Activated T-cell treated with anti-CD3 and anti-CD28 coated beads, Interleukin-2, amount 50 U/mL, for 72 hours (primary cell): Measurements from ENCODE around the gene DNAJB11. TPM values are rescaled to one million over a fixed set of nuclear protein-coding genes. Genes with fewer than 3 reads are reported as not detected.

Experiments used
- ATAC-seq, 2 donors: fragments of 150-1000 bp; cut with Tn5 transposase; replicated peaks in 1 of 2; 2 replicates each; pipeline ENCODE4 v1.10.0; 2021; ENCODE audit warnings: moderate library complexity in 2 of 2, mild to moderate bottlenecking in 1 of 2
- DNase-seq, 2 donors: peaks; one replicate each; pipeline ENCODE4 v3.0.0; 2021 to 2022; ENCODE audit warnings: mixed read lengths in 1 of 2
- H3K27ac Mint-ChIP-seq: one replicate; pipeline ENCODE4 v1.8.0; 2022; ENCODE audit warnings: mild to moderate bottlenecking, moderate library complexity, mixed read lengths
- H3K27me3 Mint-ChIP-seq: one replicate; pipeline ENCODE4 v1.8.0; 2022; ENCODE audit warnings: low read depth, mixed read lengths
- H3K36me3 Mint-ChIP-seq, 2 donors: one replicate each; pipeline ENCODE4 v1.8.0; 2022; ENCODE audit warnings: mixed read lengths in 2 of 2, mild to moderate bottlenecking in 1 of 2; ENCODE audit not compliant: insufficient read depth in 2 of 2
- H3K4me1 Mint-ChIP-seq: one replicate; pipeline ENCODE4 v1.8.0; 2022; ENCODE audit warnings: low read depth, mixed read lengths
- H3K4me3 Mint-ChIP-seq, 2 donors: one replicate each; pipeline ENCODE4 v1.8.0; 2022; ENCODE audit warnings: mild to moderate bottlenecking in 2 of 2, mixed read lengths in 2 of 2, moderate library complexity in 2 of 2
- H3K9me3 Mint-ChIP-seq, 2 donors: one replicate each; pipeline ENCODE4 v1.8.0; 2022; ENCODE audit warnings: mixed read lengths in 2 of 2
- total RNA-seq, 2 donors: library from RNA; stranded (reverse); gene quantifications; one replicate each; pipeline ENCODE4 v1.2.3, GENCODE V29; 2022

DNAJB11 gene
- total RNA-seq, 2 donors from 2014 or later, result 29.7 to 34.2 TPM

DNA sequence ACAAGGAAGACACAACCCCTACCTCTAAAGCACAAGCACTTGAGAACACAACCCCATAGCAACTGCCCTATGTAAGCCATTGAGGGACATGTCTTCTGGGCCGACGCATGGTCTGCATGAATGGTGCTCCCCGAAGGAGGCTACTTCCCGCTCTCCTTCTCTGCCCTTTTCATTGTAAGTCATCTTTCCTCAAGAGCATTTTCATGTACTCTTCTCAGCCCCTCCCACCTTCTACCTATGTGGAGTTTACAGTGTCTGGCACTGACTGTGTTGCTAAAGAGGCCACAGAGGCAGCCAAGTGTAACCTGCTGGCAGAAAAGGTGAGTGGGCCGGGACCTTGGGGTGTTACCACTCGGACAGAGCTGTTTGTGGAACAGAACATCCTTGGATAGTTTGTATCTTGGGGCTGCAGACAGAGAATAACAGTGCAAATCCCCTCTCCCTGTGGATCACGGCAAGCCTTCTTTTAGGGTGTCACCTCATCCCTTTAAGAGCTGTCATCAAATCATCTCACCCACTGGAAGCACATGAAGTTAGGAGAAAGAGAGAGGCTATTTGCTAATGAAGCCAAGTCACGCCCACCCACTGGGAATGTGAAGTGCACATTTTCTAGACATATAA is 47.9 kb downstream of the DNAJB11 start:
- Mint-ChIP-seq H3K4me3 (no peak overlapping the region), H3K27ac (no peak overlapping the region), H3K4me1 (peaks cover 28% of the 10 kb centered on the region), H3K27me3 (peaks cover 45% of the 10 kb centered on the region), H3K9me3 (no peaks in the 10 kb centered on the region), H3K36me3 (no peaks in the 10 kb centered on the region)
- ATAC-seq (no peak), DNase-seq (no peak)

DNA sequence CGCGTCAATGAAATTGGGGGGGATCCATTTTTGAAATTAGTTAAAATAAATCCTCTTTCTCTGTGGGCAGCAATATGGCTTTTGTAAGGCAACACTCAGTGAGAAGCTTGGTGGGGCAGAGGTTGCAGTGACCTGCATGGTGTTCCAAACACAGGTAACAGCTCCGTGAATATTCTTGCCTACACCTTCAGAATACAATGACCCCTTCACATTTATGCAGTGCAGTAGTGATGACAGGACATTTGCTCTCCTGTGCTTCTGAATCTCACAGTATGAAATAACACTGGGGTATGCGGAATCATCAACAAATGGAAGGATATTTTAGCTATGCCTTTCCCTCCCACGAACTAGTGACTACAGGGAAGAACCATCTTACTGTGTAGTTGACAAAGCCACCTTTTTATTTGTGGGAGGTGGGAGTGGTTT is 49.3 kb downstream of the DNAJB11 start:
- H3K4me1 Mint-ChIP-seq, result peaks cover 20% of the 10 kb centered on the region
- ATAC-seq (no peak), DNase-seq (no peak)
- H3K9me3 Mint-ChIP-seq, result no peaks in the 10 kb centered on the region
- H3K36me3 Mint-ChIP-seq, result no peaks in the 10 kb centered on the region
- no peak overlapping the region for H3K4me3 Mint-ChIP-seq
- peaks cover 41% of the 10 kb centered on the region for H3K27me3 Mint-ChIP-seq
- H3K27ac Mint-ChIP-seq, result no peak overlapping the region

DNA sequence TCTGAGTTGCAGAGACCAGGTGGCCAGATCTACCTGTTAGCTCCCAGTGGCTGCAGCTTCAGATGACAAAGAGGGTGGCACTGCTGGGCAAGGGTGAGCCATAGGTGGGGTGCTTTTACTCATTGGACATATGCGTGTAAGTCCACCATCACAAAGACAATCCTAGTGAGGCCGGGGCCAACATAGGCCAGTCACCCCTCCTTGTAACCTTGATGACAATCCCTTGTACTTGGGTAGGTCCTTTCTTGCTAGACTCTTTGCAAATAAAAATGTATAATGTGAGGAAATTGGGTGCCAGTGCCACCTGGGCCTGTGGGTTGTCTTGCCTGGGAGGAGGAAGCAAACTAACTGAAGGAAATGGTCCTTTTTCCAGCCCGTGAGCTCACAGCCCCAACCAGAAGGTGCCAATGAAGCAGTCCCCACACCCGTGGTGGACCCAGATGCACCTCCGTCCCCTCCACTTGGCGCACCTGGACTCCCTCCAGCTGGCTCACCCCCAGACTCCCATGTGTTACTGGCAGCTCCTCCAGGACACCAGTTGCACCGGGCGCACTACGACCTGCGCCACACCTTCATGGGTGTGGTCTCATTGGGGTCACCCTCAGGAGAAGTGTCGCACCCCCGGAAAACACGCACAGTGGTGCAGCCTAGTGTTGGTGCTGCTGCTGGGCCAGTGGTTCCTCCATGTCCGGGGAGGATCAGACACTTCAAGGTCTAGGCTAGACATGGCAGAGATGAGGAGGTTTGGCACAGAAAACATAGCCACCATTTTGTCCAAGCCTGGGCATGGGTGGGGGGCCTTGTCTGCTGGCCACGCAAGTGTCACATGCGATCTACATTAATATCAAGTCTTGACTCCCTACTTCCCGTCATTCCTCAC is 49.9 kb downstream of the DNAJB11 start:
- Mint-ChIP-seq H3K4me1 (peaks cover 17% of the 10 kb centered on the region), H3K36me3 (no peaks in the 10 kb centered on the region), H3K4me3 (no peak overlapping the region), H3K27me3 (peaks cover 36% of the 10 kb centered on the region), H3K27ac (no peak overlapping the region), H3K9me3 (no peaks in the 10 kb centered on the region)
- ATAC-seq, result no peak
- DNase-seq, result no peak

DNA sequence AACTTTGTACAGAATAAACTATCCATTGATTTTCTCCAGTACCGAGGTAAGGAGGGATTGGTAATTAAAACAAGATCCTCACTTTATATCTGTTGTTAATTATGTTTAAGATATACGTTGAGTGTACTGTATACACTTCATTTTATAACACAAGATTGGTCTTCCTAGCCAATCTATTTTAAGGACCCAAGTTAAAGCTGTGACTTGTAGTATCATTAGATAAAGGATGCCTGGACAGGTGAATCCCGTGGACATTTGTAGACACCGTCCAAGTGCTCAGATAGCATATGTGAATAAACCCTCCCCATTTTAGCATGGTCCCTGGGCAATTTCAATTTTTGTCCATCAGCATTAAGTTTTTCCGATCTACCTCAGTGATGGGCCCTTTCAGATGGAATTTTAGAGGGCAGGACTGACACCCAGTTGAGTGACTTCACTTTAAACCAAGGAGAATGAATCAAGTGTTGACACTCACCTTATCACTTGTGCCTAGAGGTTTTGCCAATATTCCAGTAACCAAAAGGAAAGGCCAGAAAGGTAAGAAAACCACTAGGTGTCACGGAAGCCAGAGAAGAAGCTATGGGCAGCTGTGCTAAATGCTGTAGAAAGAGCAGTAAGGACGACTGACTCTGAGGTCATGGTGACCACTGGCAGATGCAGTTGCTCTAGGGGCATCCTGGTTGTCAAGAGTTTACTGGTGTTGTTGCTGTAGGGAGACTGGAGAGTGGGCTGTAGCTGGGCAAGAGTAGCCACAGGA is 51.6 kb downstream of the DNAJB11 start:
- H3K4me3 Mint-ChIP-seq, result no peak overlapping the region

DNA sequence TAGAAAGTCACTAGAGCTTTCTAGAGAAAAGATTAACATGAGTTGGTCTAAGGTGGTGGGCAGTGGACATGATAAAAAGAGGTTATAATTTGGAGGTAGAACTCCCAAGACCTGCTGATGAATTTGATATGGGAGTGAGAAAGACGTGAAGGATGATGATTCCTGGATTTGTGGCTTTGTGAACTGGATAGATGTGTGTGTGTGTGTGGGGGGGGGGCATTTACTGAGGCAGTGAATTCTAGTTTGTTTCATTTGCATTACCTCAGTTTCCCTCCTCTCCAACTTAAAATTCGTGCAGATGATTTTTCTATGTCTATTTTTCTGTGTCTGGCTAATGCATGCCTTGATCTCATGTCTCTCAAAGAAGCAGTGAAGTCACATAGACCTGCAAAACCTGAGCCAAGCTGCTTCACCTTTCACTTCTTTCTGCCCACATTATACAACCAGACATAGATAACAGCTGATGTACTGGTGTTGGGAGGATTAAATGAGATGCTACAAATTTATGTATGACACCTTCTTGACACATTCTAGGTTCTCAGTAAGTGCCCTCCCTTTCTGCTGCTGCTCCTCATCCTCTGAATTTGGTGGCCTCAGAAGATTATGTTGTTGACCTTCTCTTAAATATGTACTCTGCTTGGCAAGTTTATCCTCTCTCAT is 52.3 kb downstream of the DNAJB11 start:
- Mint-ChIP-seq H3K36me3 (no peaks in the 10 kb centered on the region), H3K4me3 (no peak overlapping the region)
- ATAC-seq, result no peak

More for the DNA sequence above, 51.6 kb downstream of the DNAJB11 start:
- Mint-ChIP-seq H3K36me3 (no peaks in the 10 kb centered on the region), H3K4me1 (peaks cover 7% of the 10 kb centered on the region), H3K9me3 (no peaks in the 10 kb centered on the region), H3K27ac (no peak overlapping the region), H3K27me3 (peaks cover 34% of the 10 kb centered on the region)
- no peak for ATAC-seq
- no peak for DNase-seq

DNA sequence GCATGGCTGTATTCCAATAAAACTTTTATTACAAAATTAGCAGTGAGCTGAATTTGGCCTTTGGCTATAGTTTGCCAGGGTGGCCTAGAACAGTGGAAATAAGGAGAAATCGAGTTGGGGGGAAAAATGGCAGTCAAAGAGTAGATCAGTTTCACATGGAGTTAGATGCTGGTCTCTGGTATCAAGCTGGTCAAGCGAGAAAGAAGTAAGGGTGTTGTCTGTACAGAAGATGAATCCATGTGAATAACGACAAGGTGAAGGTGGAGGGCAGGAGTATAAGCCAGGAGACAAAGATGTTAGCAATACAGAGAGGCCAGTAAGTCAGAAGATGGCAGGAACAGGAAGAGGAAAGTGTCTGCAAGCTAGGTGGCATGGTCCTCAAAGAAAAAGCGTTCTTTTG is 54.1 kb downstream of the DNAJB11 start:
- DNase-seq, result no peak
- H3K4me3 Mint-ChIP-seq, result no peak overlapping the region
- H3K9me3 Mint-ChIP-seq, result no peaks in the 10 kb centered on the region
- H3K27me3 Mint-ChIP-seq, result peaks cover 16% of the 10 kb centered on the region
- no peak overlapping the region for H3K27ac Mint-ChIP-seq
- no peaks in the 10 kb centered on the region for H3K4me1 Mint-ChIP-seq
- H3K36me3 Mint-ChIP-seq, result no peaks in the 10 kb centered on the region
- no peak for ATAC-seq

More for the DNA sequence above, 52.3 kb downstream of the DNAJB11 start:
- Mint-ChIP-seq H3K27ac (no peak overlapping the region), H3K4me1 (no peaks in the 10 kb centered on the region), H3K9me3 (no peaks in the 10 kb centered on the region), H3K27me3 (peaks cover 27% of the 10 kb centered on the region)
- no peak for DNase-seq

DNA sequence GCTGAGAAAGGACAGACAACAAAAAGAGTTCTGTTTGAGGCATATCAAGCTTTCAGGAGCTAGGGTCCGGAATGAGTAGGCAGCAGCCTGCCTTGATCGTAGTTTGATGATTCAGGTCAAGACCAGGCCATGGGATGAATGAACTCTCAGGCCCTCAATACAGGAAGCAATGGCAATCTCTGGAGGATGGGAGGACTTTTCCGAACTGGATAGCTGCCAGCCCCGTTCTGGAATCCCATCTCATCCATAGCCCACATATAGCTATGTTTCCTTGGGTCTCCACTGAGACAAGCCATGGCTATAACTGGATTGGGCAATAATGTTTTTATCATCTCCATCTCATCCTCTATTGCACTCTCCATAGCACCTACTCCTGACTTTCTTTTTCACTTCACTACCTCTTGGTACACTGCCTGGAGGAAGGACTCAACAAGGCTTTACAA is 55.1 kb downstream of the DNAJB11 start:
- Mint-ChIP-seq H3K9me3 (no peaks in the 10 kb centered on the region), H3K4me3 (no peak overlapping the region), H3K4me1 (no peaks in the 10 kb centered on the region), H3K27ac (no peak overlapping the region), H3K27me3 (peaks cover 21% of the 10 kb centered on the region), H3K36me3 (no peaks in the 10 kb centered on the region)
- DNase-seq (no peak), ATAC-seq (peak in 1 of 2 donors; percentile 41)

DNA sequence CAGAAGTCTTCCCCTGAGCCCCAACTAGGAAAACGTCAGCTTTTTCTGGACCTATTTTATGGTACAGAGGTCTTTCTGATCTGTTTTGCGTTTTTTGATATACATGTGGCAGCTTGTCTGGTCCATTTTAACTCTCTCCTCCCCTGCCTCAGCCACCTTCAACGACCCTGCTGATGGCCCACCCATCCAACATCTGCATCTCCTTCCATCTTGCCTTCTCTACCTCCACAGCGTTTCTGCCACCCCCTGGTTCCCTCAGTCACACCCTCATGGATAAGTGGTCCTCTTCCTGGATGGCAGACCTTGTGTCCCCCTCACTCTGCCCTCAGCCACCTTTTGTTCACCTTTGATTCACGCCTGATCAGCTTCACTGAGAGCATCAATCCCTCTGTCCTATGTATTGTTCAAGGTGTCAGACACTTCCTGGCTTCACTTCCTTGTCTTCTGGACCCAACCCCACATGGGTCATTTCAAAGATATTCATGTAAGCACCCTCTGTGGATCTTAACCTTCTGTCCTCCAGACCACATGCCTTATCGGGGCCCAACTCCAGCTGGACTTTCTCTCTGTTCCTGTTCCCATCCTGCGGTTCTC is 55.8 kb downstream of the DNAJB11 start:
- DNase-seq (no peak), ATAC-seq (no peak)
- no peaks in the 10 kb centered on the region for H3K9me3 Mint-ChIP-seq
- H3K27me3 Mint-ChIP-seq, result peaks cover 29% of the 10 kb centered on the region
- no peaks in the 10 kb centered on the region for H3K4me1 Mint-ChIP-seq
- no peak overlapping the region for H3K27ac Mint-ChIP-seq
- H3K4me3 Mint-ChIP-seq, result no peak overlapping the region
- no peaks in the 10 kb centered on the region for H3K36me3 Mint-ChIP-seq

DNA sequence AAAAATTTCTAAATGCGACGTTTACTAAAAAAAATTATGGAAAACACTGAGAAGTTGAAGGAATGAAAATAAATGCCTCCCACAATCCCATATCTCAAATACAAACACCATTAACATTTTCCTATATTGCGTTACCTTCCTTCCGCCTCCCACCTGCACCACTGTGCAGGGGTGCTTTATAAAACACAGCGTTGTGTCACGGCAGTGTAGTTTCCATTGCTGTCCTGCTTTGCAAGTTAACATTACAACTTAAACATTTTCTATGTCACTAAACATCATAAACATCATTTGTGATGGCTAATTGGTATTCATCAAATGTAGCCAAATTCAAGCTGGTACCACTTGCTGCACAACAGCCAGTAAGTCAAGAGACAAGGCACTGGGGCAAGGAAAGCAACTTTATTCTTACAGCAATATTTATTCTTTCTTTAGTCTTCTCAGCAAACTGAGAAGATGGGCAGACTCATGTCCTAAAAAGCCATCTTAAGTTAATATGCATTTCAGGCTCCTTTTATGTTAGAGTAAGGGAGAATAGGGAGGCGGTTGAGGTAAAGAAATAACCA is 57.4 kb downstream of the DNAJB11 start:
- no peak for DNase-seq
- Mint-ChIP-seq H3K27ac (no peak overlapping the region), H3K27me3 (peaks cover 20% of the 10 kb centered on the region), H3K4me1 (no peaks in the 10 kb centered on the region), H3K9me3 (no peaks in the 10 kb centered on the region), H3K36me3 (no peaks in the 10 kb centered on the region), H3K4me3 (no peak overlapping the region)
- no peak for ATAC-seq

DNA sequence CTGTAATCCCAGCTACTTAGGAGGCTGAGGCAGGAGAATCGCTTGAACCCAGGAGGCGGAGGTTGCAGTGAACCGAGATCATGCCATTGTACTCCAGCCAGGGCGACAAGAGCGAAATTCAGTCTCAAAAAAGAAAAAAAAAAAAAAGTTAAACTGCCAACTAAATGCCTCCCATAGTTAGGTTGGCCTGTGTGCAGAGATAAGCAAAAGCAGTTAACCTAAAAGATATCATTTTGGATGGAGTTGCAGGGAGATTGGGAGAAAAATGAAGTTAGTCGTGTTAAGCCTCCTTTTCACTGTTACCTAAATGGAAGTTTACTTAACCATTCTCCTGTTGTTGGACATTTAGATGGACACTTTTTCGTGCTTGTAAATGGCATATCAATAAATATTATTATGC is 58.2 kb downstream of the DNAJB11 start:
- DNase-seq, result no peak
- H3K4me1 Mint-ChIP-seq, result no peaks in the 10 kb centered on the region
- no peak overlapping the region for H3K4me3 Mint-ChIP-seq
- ATAC-seq, result no peak
- H3K27me3 Mint-ChIP-seq, result peaks cover 13% of the 10 kb centered on the region
- no peaks in the 10 kb centered on the region for H3K9me3 Mint-ChIP-seq
- H3K36me3 Mint-ChIP-seq, result no peaks in the 10 kb centered on the region
- H3K27ac Mint-ChIP-seq, result no peak overlapping the region

DNA sequence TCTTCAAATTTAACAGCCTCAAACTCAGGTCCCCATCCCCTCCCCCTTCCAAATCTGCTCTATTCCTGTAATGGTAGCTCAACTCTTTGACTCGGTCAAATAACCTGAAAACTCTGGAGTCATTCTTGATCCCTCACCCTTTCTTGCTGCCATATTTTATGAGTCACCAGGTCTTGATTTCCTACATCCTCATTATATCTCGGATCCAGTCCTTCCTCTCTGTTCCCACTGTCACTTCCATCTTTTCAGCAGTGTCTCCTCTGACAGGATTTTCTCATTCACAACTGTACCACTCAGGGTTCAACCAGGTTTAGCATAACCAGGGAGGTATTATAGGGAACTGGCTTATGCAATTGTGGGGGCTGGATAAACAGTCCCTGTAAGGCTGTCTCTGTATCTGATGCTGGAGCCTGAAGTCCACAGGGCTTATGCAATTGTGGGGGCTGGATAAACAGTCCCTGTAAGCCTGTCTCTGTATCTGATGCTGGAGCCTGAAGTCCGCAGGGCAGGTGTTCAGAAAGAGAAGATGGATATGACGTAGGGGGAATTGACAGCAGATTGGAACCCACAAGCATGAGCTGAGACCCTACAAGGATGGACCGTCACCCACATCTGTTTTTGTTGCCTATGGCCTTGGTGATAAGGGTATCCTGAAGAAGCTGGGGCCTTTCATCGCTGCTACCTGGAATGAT is 60.6 kb downstream of the DNAJB11 start:
- Mint-ChIP-seq H3K27ac (no peak overlapping the region), H3K27me3 (peaks cover 13% of the 10 kb centered on the region), H3K4me1 (no peaks in the 10 kb centered on the region), H3K36me3 (no peaks in the 10 kb centered on the region), H3K9me3 (no peaks in the 10 kb centered on the region), H3K4me3 (no peak overlapping the region)
- no peak for ATAC-seq
- no peak for DNase-seq

DNA sequence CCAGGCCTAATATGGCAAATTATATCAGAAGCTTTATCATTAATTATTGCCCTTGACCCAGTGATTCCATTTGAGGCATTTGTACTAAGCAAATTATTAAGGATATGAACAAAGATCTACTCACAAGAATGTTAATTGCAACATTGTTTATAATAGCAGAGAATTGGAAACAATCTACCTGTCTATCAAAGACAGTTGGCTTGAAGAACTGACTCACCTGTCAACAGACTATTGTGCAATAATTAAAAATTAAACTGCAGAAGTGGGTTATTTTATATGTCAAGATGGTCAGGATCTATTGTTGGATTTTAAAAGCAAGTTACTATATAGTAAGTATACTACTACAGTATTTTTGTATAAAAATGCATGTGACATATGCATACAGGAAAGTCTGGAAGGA is 63.0 kb downstream of the DNAJB11 start:
- Mint-ChIP-seq H3K27me3 (peaks cover 21% of the 10 kb centered on the region), H3K36me3 (no peaks in the 10 kb centered on the region), H3K4me3 (no peak overlapping the region), H3K27ac (no peak overlapping the region), H3K9me3 (no peaks in the 10 kb centered on the region), H3K4me1 (no peaks in the 10 kb centered on the region)
- no peak for DNase-seq
- ATAC-seq, result no peak
